T47D (cell line): ENCODE measurements around the gene GPAT2.
"Not testable (repeated sequence)": the region's sequence is repeated elsewhere in the genome, so short reads cannot be mapped to it uniquely, and the experiment has no call there.

Experiments used
- DNase-seq, 2 experiments: peaks; one replicate each; pipeline versions ENCODE4 v3.0.0 to v3.0.0-alpha.2; 2011 to 2012; ENCODE audit warnings: low read depth in 1 of 2, low spot score in 1 of 2
- JUND ChIP-seq: IDR thresholded peaks from 2 replicates; pipeline ENCODE4 v1.6.1; 2012; ENCODE audit warnings: low read depth
- in situ Hi-C: cut with HindIII; loops from 2 replicates; pipeline ENCODE4 v1.10.0; 2016; ENCODE audit warnings: low sequenced_read_pairs, low pct_unique_long_range_greater_than_20kb

Gene GPAT2

GRCh38 chr2:96049049-96049916 lies 14.6 kb upstream of the GPAT2 start:
- in situ Hi-C loops, DNase-seq: not testable (repeated sequence)

GRCh38 chr2:96035554-96035953 lies 838 bp upstream of the GPAT2 start:
- in situ Hi-C loops, DNase-seq: not testable (repeated sequence)

GRCh38 chr2:96033997-96034396 lies 719 bp downstream of the GPAT2 start:
- not testable (repeated sequence) for DNase-seq

GRCh38 chr2:96027725-96028325 lies 6.9 kb downstream of the GPAT2 start:
- in situ Hi-C loops, DNase-seq: not testable (repeated sequence)

More at GRCh38 chr2:96033997-96034396, 719 bp downstream of the GPAT2 start:
- in situ Hi-C loops, result not testable (repeated sequence)

- in situ Hi-C loops, DNase-seq: not testable (repeated sequence)
Measured at GRCh38 chr2:96025755-96026154, 9.0 kb downstream of the GPAT2 start.

- no peak for TF ChIP-seq JUND
- no peak for DNase-seq
- in situ Hi-C loops, result no loop called here
Measured at GRCh38 chr2:96025194-96025492, 9.6 kb downstream of the GPAT2 start.

GRCh38 chr2:96024336-96025193 lies 10.2 kb downstream of the GPAT2 start:
- no peak for DNase-seq
- no peak for TF ChIP-seq JUND
- in situ Hi-C loops, result no loop called here

- DNase-seq, in situ Hi-C loops: not testable (repeated sequence)
Measured at GRCh38 chr2:96023701-96024100, 11.0 kb downstream of the GPAT2 start.

GRCh38 chr2:96022701-96023447 lies 11.8 kb downstream of the GPAT2 start:
- DNase-seq, result peak; percentile 61 to 82
- in situ Hi-C loops, result not testable (repeated sequence)

GRCh38 chr2:96022126-96022525 lies 12.6 kb downstream of the GPAT2 start:
- in situ Hi-C loops, DNase-seq: not testable (repeated sequence)

GRCh38 chr2:96021142-96021541 lies 13.6 kb downstream of the GPAT2 start:
- in situ Hi-C loops, DNase-seq: not testable (repeated sequence)

GRCh38 chr2:96019909-96020590 lies 14.7 kb downstream of the GPAT2 start:
- DNase-seq, in situ Hi-C loops: not testable (repeated sequence)

- DNase-seq, in situ Hi-C loops: not testable (repeated sequence)
Measured at GRCh38 chr2:96016321-96016720, 18.4 kb downstream of the GPAT2 start.

GRCh38 chr2:96012792-96013264 lies 21.9 kb downstream of the GPAT2 start:
- in situ Hi-C loops, DNase-seq: not testable (repeated sequence)

GRCh38 chr2:96012086-96012791 lies 22.5 kb downstream of the GPAT2 start:
- in situ Hi-C loops, DNase-seq: not testable (repeated sequence)

- DNase-seq, result peak in 1 of 2 experiments; percentile 9
- in situ Hi-C loops, result not testable (repeated sequence)
Measured at GRCh38 chr2:96011129-96011455, 23.6 kb downstream of the GPAT2 start.
